Measurements from ENCODE around the gene SLFN12L. TPM values are rescaled to one million over a fixed set of nuclear protein-coding genes. Genes with fewer than 3 reads are reported as not detected.
A peak's percentile ranks its signal among the peaks of the same experiment; 100 is the strongest.
"Not testable (repeated sequence)": the region's sequence is repeated elsewhere in the genome, so short reads cannot be mapped to it uniquely, and the experiment has no call there.

The SLFN12L gene
- total RNA-seq, 1 experiment from 2014 or later, result not detected

DNA sequence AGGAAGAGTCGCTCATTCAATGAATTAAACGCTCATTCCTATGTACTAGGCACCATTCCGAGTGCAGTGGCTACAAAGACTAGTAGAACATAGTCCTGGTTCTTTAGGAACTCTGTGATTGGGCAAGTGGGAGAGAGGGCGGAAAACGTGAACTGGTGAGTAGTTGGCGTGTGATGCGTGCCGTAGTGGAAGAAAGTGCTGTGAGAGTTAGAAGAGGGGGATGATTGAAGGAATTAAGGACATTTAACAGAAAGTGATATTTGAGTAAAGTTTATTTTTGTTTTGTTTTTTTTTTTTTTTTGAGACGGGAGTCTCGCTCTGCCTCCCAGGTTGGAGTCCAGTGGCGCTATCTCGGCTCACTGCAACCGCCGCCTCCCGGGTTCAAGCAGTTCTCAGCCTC is 31.1 kb upstream of the SLFN12L start:
- Histone ChIP-seq H3K9me2 (replicated peaks; ENCODE audit: insufficient read depth, low read length) (no peaks in the 10 kb centered on the region), H3K9ac (ENCODE audit: low read length) (peak overlapping the region; percentile 95), H3K36me3 (ENCODE audit: insufficient read depth, low read length) (no peaks in the 10 kb centered on the region), H3K4me2 (ENCODE audit: low read depth, low read length, poor library complexity, severe bottlenecking) (peak overlapping the region; percentile 87), H3K79me2 (ENCODE audit: low read length) (peaks cover 41% of the 10 kb centered on the region), H2AFZ (ENCODE audit: low read length) (no peak overlapping the region), H3K27me3 (ENCODE audit: low read length) (no peaks in the 10 kb centered on the region), H3K4me1 (ENCODE audit: low read length) (peaks cover 24% of the 10 kb centered on the region), H3K27ac (ENCODE audit: low read length) (no peak overlapping the region), H4K20me1 (ENCODE audit: insufficient read depth, low read depth, low read length) (0 out of 2 replicates have a peak, but pooled peaks cover 3% of the 10 kb centered on the region), H3K9me3 (ENCODE audit: low read length) (no peaks in the 10 kb centered on the region), H3K4me3 (ENCODE audit: low read length) (peak overlapping the region; percentile 98)
- DNase-seq, result no peak

GRCh38 chr17:35566968-35567367 is 29.5 kb upstream of the SLFN12L start:
- no peak for DNase-seq
- no peaks in the 10 kb centered on the region for H3K27me3 ChIP-seq (ENCODE audit: low read length)
- peak overlapping the region; percentile 98; the same call in 1 of the 2 replicates for H3K4me3 ChIP-seq (ENCODE audit: low read length)
- no peak overlapping the region for H3K9ac ChIP-seq (ENCODE audit: low read length)
- no peak overlapping the region for H2AFZ ChIP-seq (ENCODE audit: low read length)
- peaks cover 24% of the 10 kb centered on the region for H3K4me1 ChIP-seq (ENCODE audit: low read length)
- H3K36me3 ChIP-seq (ENCODE audit: insufficient read depth, low read length), result no peaks in the 10 kb centered on the region
- H3K79me2 ChIP-seq (ENCODE audit: low read length), result peaks cover 39% of the 10 kb centered on the region
- no peaks in the 10 kb centered on the region for H3K9me2 ChIP-seq (replicated peaks; ENCODE audit: insufficient read depth, low read length)
- H3K27ac ChIP-seq (ENCODE audit: low read length), result no peak overlapping the region
- peak overlapping the region; percentile 87 for H3K4me2 ChIP-seq (ENCODE audit: low read depth, low read length, poor library complexity, severe bottlenecking)
- no peaks in the 10 kb centered on the region for H3K9me3 ChIP-seq (ENCODE audit: low read length)
- H4K20me1 ChIP-seq (ENCODE audit: insufficient read depth, low read depth, low read length), result 0 out of 2 replicates have a peak, but pooled peaks cover 3% of the 10 kb centered on the region

DNA sequence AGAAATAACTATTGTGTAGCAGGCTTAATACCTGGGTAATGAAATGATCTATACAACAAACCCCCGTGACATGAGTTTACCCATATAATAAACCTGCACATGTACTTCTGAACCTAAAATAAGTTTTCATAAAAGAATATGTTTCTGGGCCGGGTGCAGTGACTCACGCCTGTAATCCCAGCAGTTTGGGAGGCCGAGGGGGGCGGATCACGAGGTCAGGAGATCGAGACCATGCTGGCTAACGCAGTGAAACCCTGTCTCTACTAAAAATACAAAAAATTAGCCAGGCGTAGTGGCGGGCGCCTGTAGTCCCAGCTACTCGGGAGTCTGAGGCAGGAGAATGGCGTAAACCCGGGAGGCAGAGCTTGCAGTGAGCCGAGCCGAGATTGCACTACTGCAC is 25.7 kb upstream of the SLFN12L start:
- H3K9me2 ChIP-seq (replicated peaks; ENCODE audit: insufficient read depth, low read length); H4K20me1 ChIP-seq (ENCODE audit: insufficient read depth, low read depth, low read length); DNase-seq; H3K4me1 ChIP-seq (ENCODE audit: low read length); H2AFZ ChIP-seq (ENCODE audit: low read length); H3K27me3 ChIP-seq (ENCODE audit: low read length); H3K4me3 ChIP-seq (ENCODE audit: low read length); H3K9me3 ChIP-seq (ENCODE audit: low read length); H3K9ac ChIP-seq (ENCODE audit: low read length); H3K27ac ChIP-seq (ENCODE audit: low read length); H3K36me3 ChIP-seq (ENCODE audit: insufficient read depth, low read length); H3K79me2 ChIP-seq (ENCODE audit: low read length); H3K4me2 ChIP-seq (ENCODE audit: low read depth, low read length, poor library complexity, severe bottlenecking): not testable (repeated sequence)

GRCh38 chr17:35560703-35561102 is 23.2 kb upstream of the SLFN12L start, which contains the start of gene SLFN14:
Gene SLFN14, minus strand, starts transcription at chr17:35560819. Its CDS starts 2,757 bp downstream, at chr17:35558062.
- H3K36me3 ChIP-seq (ENCODE audit: insufficient read depth, low read length), result no peaks in the 10 kb centered on the region
- H3K27me3 ChIP-seq (ENCODE audit: low read length), result no peaks in the 10 kb centered on the region
- H3K79me2 ChIP-seq (ENCODE audit: low read length), result no peaks in the 10 kb centered on the region
- no peak within 1 kb of the TSS for H3K27ac ChIP-seq (ENCODE audit: low read length)
- H3K9me3 ChIP-seq (ENCODE audit: low read length), result no peaks in the 10 kb centered on the region
- H3K4me3 ChIP-seq (ENCODE audit: low read length), result no peak within 1 kb of the TSS
- no peak within 1 kb of the TSS for H2AFZ ChIP-seq (ENCODE audit: low read length)
- no peaks in the 10 kb centered on the region for H3K9me2 ChIP-seq (replicated peaks; ENCODE audit: insufficient read depth, low read length)
- DNase-seq, result no peak
- H3K4me2 ChIP-seq (ENCODE audit: low read depth, low read length, poor library complexity, severe bottlenecking), result no peak within 1 kb of the TSS
- H4K20me1 ChIP-seq (ENCODE audit: insufficient read depth, low read depth, low read length), result no peaks in the 10 kb centered on the region
- no peak within 1 kb of the TSS for H3K9ac ChIP-seq (ENCODE audit: low read length)
- no peaks in the 10 kb centered on the region for H3K4me1 ChIP-seq (ENCODE audit: low read length)

DNA sequence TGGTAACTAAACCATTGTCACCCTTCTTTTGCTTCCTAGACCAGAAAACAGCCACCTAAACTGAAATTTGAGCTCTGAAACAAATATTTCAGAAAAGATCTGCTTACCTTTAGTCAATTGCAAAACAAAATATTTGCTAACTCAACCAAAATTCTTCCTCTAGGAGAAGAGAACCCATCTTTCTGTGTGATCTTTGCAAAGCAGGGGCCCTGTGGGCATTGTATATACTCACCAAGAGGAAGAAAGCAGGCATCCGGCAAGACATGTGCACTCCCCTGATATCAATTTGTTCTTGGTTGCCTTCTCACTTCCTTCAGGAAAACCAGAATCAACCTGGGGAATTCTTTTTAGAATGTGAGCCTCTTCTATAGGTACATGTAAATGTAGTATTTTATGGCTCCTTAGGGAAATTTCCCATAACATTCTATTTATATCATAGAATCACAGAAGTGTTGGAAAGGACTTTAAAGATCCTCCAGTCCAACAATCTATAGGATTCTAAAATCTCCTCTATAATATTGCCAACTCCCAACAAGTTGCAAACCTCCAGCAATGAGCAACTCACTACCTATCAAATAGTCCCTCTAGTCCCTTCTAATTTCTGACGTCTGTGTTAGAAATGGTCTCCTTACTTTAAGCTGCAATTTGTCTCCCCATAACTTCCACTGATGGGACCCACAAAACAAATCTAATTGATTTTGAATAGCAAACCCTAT is 22.2 kb upstream of the SLFN12L start:
- Histone ChIP-seq H3K27me3 (ENCODE audit: low read length) (no peaks in the 10 kb centered on the region), H3K36me3 (ENCODE audit: insufficient read depth, low read length) (no peaks in the 10 kb centered on the region), H3K4me2 (ENCODE audit: low read depth, low read length, poor library complexity, severe bottlenecking) (no peak overlapping the region), H4K20me1 (ENCODE audit: insufficient read depth, low read depth, low read length) (no peaks in the 10 kb centered on the region), H3K27ac (ENCODE audit: low read length) (no peak overlapping the region), H3K4me1 (ENCODE audit: low read length) (no peaks in the 10 kb centered on the region), H3K9ac (ENCODE audit: low read length) (no peak overlapping the region), H3K79me2 (ENCODE audit: low read length) (no peaks in the 10 kb centered on the region), H2AFZ (ENCODE audit: low read length) (no peak overlapping the region), H3K4me3 (ENCODE audit: low read length) (no peak overlapping the region), H3K9me2 (replicated peaks; ENCODE audit: insufficient read depth, low read length) (no peaks in the 10 kb centered on the region), H3K9me3 (ENCODE audit: low read length) (no peaks in the 10 kb centered on the region)
- DNase-seq, result no peak

DNA sequence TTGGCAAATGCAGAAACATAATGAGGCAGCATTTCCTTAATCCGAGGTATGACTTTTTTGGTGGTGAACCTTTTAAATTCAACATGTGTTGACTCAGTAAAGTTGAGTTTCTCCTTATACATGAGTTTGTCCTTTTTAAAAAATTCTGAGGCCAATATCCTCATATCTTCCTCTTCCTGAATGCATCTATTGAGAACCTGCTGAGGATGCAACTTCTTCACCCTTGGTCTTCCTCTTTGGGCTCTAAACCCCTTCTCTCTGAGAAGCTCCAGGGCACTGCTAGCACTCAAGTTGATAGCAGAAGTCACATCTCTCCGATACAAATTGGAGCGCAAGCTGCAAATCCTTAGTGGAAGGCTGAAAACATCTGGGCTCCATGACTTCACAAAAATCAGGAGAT is 19.9 kb upstream of the SLFN12L start:
- Histone ChIP-seq H3K9me2 (replicated peaks; ENCODE audit: insufficient read depth, low read length) (no peaks in the 10 kb centered on the region), H3K4me1 (ENCODE audit: low read length) (no peaks in the 10 kb centered on the region), H3K4me3 (ENCODE audit: low read length) (no peak overlapping the region), H2AFZ (ENCODE audit: low read length) (no peak overlapping the region), H3K9ac (ENCODE audit: low read length) (no peak overlapping the region), H3K79me2 (ENCODE audit: low read length) (no peaks in the 10 kb centered on the region), H3K27ac (ENCODE audit: low read length) (no peak overlapping the region), H3K9me3 (ENCODE audit: low read length) (no peaks in the 10 kb centered on the region), H3K36me3 (ENCODE audit: insufficient read depth, low read length) (no peaks in the 10 kb centered on the region), H4K20me1 (ENCODE audit: insufficient read depth, low read depth, low read length) (no peaks in the 10 kb centered on the region), H3K4me2 (ENCODE audit: low read depth, low read length, poor library complexity, severe bottlenecking) (no peak overlapping the region), H3K27me3 (ENCODE audit: low read length) (no peaks in the 10 kb centered on the region)
- DNase-seq, result no peak

DNA sequence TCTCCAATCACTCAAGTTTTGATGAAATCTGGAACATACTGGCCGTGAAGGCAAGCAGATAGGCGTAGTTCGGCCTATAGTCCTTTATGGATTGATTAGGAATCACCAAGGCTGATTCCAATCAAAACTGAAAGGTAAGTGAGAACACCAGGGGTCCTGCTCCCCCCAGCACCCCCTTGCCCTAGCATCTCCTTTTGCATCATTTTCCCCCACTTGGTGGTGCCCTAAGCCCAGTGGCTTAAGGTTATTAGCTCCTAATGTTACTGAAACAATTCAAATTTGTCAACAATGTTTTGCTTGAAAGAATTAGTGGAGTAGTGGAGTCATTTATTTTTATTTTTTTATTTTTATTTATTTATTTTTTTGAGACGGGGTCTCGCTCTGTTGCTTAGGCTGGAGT is 18.2 kb upstream of the SLFN12L start:
- DNase-seq, result peak; percentile 66
- no peaks in the 10 kb centered on the region for H3K36me3 ChIP-seq (ENCODE audit: insufficient read depth, low read length)
- H3K9me3 ChIP-seq (ENCODE audit: low read length), result no peaks in the 10 kb centered on the region

DNA sequence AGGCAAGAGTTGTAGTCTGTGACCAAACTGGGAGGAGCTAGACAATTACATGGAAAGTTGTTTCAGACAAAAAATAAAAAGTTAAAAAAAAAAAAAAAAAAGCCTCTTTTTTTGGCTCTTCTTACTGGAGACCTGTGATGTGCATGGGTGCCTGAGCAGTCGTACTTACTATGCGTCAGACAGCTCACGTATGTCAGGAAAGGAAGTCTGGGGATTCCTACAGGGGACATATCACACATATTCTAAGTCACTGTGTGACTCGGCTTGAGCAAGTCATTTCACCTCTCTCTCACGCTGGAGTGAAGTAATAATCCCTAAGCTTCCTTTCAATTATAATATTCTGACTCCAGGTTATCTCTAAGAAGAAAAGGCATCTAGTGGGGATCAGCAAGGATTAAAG is 17.2 kb upstream of the SLFN12L start:
- no peak overlapping the region for H2AFZ ChIP-seq (ENCODE audit: low read length)
- no peaks in the 10 kb centered on the region for H4K20me1 ChIP-seq (ENCODE audit: insufficient read depth, low read depth, low read length)
- H3K4me1 ChIP-seq (ENCODE audit: low read length), result peaks cover 7% of the 10 kb centered on the region

More for the DNA sequence above, 18.2 kb upstream of the SLFN12L start:
- Histone ChIP-seq H2AFZ (ENCODE audit: low read length) (no peak overlapping the region), H3K4me2 (ENCODE audit: low read depth, low read length, poor library complexity, severe bottlenecking) (no peak overlapping the region), H4K20me1 (ENCODE audit: insufficient read depth, low read depth, low read length) (no peaks in the 10 kb centered on the region), H3K27ac (ENCODE audit: low read length) (no peak overlapping the region), H3K4me1 (ENCODE audit: low read length) (peaks cover 4% of the 10 kb centered on the region), H3K79me2 (ENCODE audit: low read length) (no peaks in the 10 kb centered on the region), H3K4me3 (ENCODE audit: low read length) (no peak overlapping the region), H3K9ac (ENCODE audit: low read length) (no peak overlapping the region), H3K9me2 (replicated peaks; ENCODE audit: insufficient read depth, low read length) (no peaks in the 10 kb centered on the region), H3K27me3 (ENCODE audit: low read length) (no peaks in the 10 kb centered on the region)

More for the DNA sequence above, 17.2 kb upstream of the SLFN12L start:
- DNase-seq, result no peak
- Histone ChIP-seq H3K79me2 (ENCODE audit: low read length) (no peaks in the 10 kb centered on the region), H3K9me3 (ENCODE audit: low read length) (no peaks in the 10 kb centered on the region), H3K4me3 (ENCODE audit: low read length) (no peak overlapping the region), H3K9me2 (replicated peaks; ENCODE audit: insufficient read depth, low read length) (no peaks in the 10 kb centered on the region), H3K27ac (ENCODE audit: low read length) (no peak overlapping the region), H3K9ac (ENCODE audit: low read length) (no peak overlapping the region), H3K4me2 (ENCODE audit: low read depth, low read length, poor library complexity, severe bottlenecking) (no peak overlapping the region), H3K36me3 (ENCODE audit: insufficient read depth, low read length) (no peaks in the 10 kb centered on the region), H3K27me3 (ENCODE audit: low read length) (no peaks in the 10 kb centered on the region)
